ENCODE data around the gene CCDC50.

CCDC50 gene

DNA sequence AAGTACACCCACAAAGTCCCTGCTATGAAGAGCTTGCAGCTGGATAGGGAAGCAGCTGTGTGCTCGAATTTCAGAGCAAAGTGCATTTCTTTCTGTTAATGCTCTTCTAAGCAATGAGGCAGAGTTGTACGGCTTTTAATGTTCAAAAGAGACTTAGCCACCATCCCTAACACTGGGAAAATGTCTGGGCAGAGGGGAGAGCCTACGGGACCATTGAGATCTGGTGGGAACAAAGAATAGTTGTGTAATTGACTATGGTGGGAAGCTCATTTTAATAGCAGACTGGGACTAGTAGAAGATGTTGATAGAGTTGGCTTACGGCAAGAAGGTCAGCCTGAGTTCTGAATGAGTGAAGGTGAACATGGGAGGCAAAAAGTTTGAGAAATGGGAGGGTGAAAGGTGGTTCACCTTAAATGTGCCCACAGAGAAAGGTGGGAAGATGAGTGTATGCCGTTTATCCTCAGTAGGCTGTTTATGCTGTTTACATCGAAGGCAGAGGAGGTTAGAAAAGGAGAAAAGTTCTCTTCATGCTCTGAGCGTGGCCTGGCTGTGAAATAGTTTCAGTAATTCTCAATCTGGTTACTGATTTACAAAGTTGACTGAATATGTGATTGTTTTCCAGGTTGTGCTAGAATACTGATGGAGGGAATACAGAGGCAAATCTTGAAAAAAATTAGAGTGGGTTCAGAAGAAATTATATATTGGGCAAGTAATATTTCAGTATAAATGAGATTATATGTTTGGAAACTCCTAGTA, 24.0 kb downstream of the CCDC50 start:
- no peak for TF ChIP-seq CTCF (IDR thresholded peaks at IDR 0.05; ENCODE audit: low read depth, low read length, missing control alignments)
- DNase-seq (ENCODE audit: extremely low read depth, low read depth), result no peak
- H3K4me3 ChIP-seq (replicated peaks; ENCODE audit: low read depth, low read length), result no peak overlapping the region

DNA sequence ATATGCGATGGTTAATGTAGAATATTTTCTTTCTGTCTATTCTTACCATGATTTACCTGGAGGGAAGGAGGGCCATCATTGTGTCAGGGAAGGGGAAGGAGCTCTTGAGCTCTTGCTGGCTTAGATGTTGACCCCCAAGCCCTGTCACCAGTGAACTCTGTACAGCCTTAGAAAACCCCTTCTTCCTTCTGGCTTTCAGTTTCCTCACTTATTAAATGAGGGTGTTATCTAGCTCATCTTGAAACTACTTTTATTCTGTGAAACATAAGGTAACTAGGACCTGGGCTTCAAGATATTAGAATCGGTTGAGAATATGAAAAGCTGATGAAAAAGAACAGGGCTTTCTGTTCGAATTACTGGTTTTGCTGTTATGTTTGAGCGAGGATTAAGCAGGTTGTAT, 26.2 kb downstream of the CCDC50 start:
- no peak for TF ChIP-seq CTCF (IDR thresholded peaks at IDR 0.05; ENCODE audit: low read depth, low read length, missing control alignments)
- no peak for DNase-seq (ENCODE audit: extremely low read depth, low read depth)
- no peak overlapping the region for H3K4me3 ChIP-seq (replicated peaks; ENCODE audit: low read depth, low read length)

GRCh38 chr3:191356631-191357439, 27.6 kb downstream of the CCDC50 start:
- no peak for TF ChIP-seq CTCF (IDR thresholded peaks at IDR 0.05; ENCODE audit: low read depth, low read length, missing control alignments)
- H3K4me3 ChIP-seq (replicated peaks; ENCODE audit: low read depth, low read length), result no peak overlapping the region
- DNase-seq (ENCODE audit: extremely low read depth, low read depth), result no peak

DNA sequence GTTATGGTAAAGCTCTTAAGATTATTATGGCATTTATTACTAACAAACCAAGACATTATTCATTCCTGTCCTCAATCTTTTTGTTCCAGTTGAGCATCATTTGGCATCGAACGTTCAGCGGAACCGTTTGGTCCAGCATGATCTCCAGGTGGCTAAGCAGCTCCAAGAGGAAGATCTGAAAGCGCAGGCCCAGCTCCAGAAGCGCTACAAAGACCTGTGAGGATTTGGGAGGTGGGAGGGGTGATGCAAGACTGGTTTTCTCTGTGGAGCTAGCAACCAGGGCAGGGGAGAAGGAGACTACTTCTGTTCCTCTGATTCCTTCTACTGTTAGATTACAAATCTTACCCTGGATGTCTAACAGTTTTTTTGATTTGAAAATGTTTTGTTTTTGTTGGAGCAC, 28.7 kb downstream of the CCDC50 start:
- H3K4me3 ChIP-seq (replicated peaks; ENCODE audit: low read depth, low read length), result no peak overlapping the region
- no peak for DNase-seq (ENCODE audit: extremely low read depth, low read depth)
- no peak for TF ChIP-seq CTCF (IDR thresholded peaks at IDR 0.05; ENCODE audit: low read depth, low read length, missing control alignments)

DNA sequence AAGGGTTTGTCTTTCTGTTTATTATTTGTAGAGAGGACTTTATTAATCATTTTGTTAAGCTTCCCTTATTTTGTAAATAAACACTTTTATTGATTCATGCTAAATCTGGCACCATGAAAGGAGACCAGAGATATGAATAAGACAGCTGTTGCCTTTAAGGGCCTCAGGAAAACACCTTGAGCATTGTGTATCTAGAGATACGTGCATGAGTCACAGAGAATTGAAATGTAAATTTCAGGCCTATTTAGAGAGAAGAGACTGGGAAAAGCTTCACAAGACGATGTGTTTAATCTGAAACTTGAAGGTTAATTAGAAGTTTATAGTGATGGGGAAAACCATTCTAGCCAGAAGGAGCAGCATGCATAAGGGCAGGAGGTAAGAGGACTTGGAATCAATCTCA, 29.7 kb downstream of the CCDC50 start:
- H3K4me3 ChIP-seq (replicated peaks; ENCODE audit: low read depth, low read length), result no peak overlapping the region
- no peak for DNase-seq (ENCODE audit: extremely low read depth, low read depth)
- TF ChIP-seq CTCF (IDR thresholded peaks at IDR 0.05; ENCODE audit: low read depth, low read length, missing control alignments), result no peak

GRCh38 chr3:191360620-191361019, 31.4 kb downstream of the CCDC50 start:
- TF ChIP-seq CTCF (IDR thresholded peaks at IDR 0.05; ENCODE audit: low read depth, low read length, missing control alignments), result no peak
- no peak overlapping the region for H3K4me3 ChIP-seq (replicated peaks; ENCODE audit: low read depth, low read length)
- DNase-seq (ENCODE audit: extremely low read depth, low read depth), result no peak
